Measurements from ENCODE around the gene TRIP13.

The TRIP13 gene

GRCh38 chr5:956941-957747 lies 64.5 kb downstream of the TRIP13 start:
- Histone ChIP-seq H3K4me3 (ENCODE audit: low read length) (no peak overlapping the region), H3K36me3 (replicated peaks; ENCODE audit: low read depth, low read length) (no peaks in the 10 kb centered on the region), H3K27ac (ENCODE audit: low read length) (no peak overlapping the region)

GRCh38 chr5:957748-958485 lies 65.2 kb downstream of the TRIP13 start:
- H2AFZ ChIP-seq (ENCODE audit: low read depth, low read length) = no peak overlapping the region
- no peak overlapping the region for H3K4me2 ChIP-seq (ENCODE audit: low read length)
- H3K4me1 ChIP-seq (ENCODE audit: low read length) = no peaks in the 10 kb centered on the region
- H4K20me1 ChIP-seq (ENCODE audit: insufficient read depth, low read length) = no peaks in the 10 kb centered on the region
- H3K36me3 ChIP-seq (replicated peaks; ENCODE audit: low read depth, low read length) = no peaks in the 10 kb centered on the region
- H3K27ac ChIP-seq (ENCODE audit: low read length) = no peak overlapping the region
- H3K27me3 ChIP-seq (ENCODE audit: low read depth, low read length) = no peaks in the 10 kb centered on the region
- no peaks in the 10 kb centered on the region for H3K9me3 ChIP-seq (ENCODE audit: insufficient read depth, low read length)
- H3K4me3 ChIP-seq (ENCODE audit: low read length) = no peak overlapping the region
- H3K79me2 ChIP-seq (ENCODE audit: low read length) = no peaks in the 10 kb centered on the region
- TF ChIP-seq EZH2phosphoT487 (IDR thresholded peaks at IDR 0.05; ENCODE audit: low read depth) = no peak
- TF ChIP-seq CTCF (IDR thresholded peaks at IDR 0.05; ENCODE audit: low read depth, low read length) = no peak
- H3K9ac ChIP-seq (ENCODE audit: low read length) = no peak overlapping the region

More at GRCh38 chr5:956941-957747, 64.5 kb downstream of the TRIP13 start:
- no peaks in the 10 kb centered on the region for H3K79me2 ChIP-seq (ENCODE audit: low read length)
- no peaks in the 10 kb centered on the region for H3K27me3 ChIP-seq (ENCODE audit: low read depth, low read length)
- H3K4me2 ChIP-seq (ENCODE audit: low read length) = no peak overlapping the region
- no peak overlapping the region for H2AFZ ChIP-seq (ENCODE audit: low read depth, low read length)
- H4K20me1 ChIP-seq (ENCODE audit: insufficient read depth, low read length) = no peaks in the 10 kb centered on the region
- no peaks in the 10 kb centered on the region for H3K4me1 ChIP-seq (ENCODE audit: low read length)
- no peak overlapping the region for H3K9ac ChIP-seq (ENCODE audit: low read length)
- TF ChIP-seq EZH2phosphoT487 (IDR thresholded peaks at IDR 0.05; ENCODE audit: low read depth) (no peak), CTCF (IDR thresholded peaks at IDR 0.05; ENCODE audit: low read depth, low read length) (peak; percentile 7; the same call in 1 of the 2 replicates)
- H3K9me3 ChIP-seq (ENCODE audit: insufficient read depth, low read length) = no peaks in the 10 kb centered on the region

DNA sequence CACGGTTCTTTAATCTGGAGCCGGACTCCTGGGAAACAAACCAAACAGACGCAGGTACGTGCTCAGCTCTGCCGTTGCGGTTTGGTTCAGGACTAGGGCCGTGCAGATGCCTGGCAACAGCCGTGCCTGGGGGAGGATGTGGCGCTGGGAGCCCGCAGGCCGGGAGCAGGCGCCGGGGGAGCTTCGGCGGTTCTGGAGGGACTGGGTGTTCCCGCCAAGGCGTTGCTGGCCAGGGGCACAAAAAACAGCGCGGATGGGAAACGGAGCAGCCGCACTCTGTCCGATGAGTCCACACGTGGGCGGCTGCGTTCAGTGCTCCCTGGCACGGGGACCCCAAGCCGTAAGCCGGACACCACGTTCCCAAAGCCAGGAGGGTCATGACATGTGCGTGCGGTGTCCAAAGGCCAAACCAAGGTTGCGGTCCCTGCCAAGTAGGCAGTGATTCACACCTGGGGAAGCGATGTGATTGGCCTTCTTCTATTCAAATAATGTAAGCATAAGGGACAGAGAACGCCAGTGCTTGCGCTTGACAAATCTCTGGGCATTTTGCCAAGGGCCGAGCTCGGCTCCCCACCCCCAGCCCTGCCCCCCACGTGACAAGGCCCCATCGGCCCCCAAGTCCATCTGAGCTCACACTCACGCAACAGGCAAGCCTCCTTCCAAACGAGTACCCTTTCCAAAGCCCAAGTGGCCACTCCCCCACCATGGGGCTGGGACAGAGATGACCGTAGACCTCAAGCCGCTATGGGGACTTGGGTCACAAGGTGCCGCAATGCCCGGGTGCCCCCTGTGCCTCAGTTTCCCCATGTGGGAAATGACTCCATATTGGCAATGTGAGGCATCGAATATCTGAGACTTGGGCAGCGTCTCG lies 66.3 kb downstream of the TRIP13 start:
- no peak overlapping the region for H3K27ac ChIP-seq (ENCODE audit: low read length)
- no peak overlapping the region for H3K9ac ChIP-seq (ENCODE audit: low read length)
- no peaks in the 10 kb centered on the region for H4K20me1 ChIP-seq (ENCODE audit: insufficient read depth, low read length)
- no peaks in the 10 kb centered on the region for H3K79me2 ChIP-seq (ENCODE audit: low read length)
- TF ChIP-seq EZH2phosphoT487 (IDR thresholded peaks at IDR 0.05; ENCODE audit: low read depth) = no peak
- no peak for TF ChIP-seq CTCF (IDR thresholded peaks at IDR 0.05; ENCODE audit: low read depth, low read length)
- no peak overlapping the region for H3K4me3 ChIP-seq (ENCODE audit: low read length)
- H3K4me1 ChIP-seq (ENCODE audit: low read length) = no peaks in the 10 kb centered on the region
- no peak overlapping the region for H3K4me2 ChIP-seq (ENCODE audit: low read length)
- no peaks in the 10 kb centered on the region for H3K36me3 ChIP-seq (replicated peaks; ENCODE audit: low read depth, low read length)
- H3K9me3 ChIP-seq (ENCODE audit: insufficient read depth, low read length) = no peaks in the 10 kb centered on the region
- H2AFZ ChIP-seq (ENCODE audit: low read depth, low read length) = no peak overlapping the region
- H3K27me3 ChIP-seq (ENCODE audit: low read depth, low read length) = no peaks in the 10 kb centered on the region
